Measurements from ENCODE around the gene GAN. TPM values are rescaled to one million over a fixed set of nuclear protein-coding genes. Genes with fewer than 3 reads are reported as not detected.

The GAN gene
- total and polyA plus RNA-seq, 9 of the 15 experiments (the other 6 are each of a cell fraction or from before 2014, with no cell fraction given), result 0.83 to 15.1 (median 5.2) TPM

DNA sequence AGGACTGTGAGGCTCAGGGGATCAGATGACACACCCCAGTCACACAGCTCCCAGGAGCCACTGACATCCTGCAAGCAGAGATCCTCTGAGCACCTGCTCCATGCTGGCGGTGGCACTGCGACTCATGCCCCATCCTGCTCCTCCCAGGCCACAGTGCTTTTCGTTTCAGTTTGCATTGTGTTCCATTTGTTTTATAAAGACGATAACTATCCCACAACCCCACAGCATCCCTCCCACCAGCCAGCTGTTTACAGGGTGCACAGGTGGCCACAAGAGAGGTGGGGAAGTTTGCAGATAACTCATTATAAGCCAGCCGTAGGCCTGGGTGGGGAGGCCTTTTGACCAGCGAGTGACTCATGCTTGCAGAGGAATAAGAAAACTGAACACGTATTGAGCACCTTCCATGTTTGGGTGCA lies 48.1 kb upstream of the GAN start:
- TF ChIP-seq JUND (IDR thresholded peaks at IDR 0.05; ENCODE audit: borderline replicate concordance, low read depth, low read length), result peak; percentile 9; the same call in 1 of the 2 replicates
- no peak for TF ChIP-seq JUND (tag; IDR thresholded peaks at IDR 0.05; ENCODE audit: borderline replicate concordance, low read depth, low read length)
- no peak for TF ChIP-seq MYBL2 (IDR thresholded peaks at IDR 0.05; ENCODE audit: low read depth)
- no peak for TF ChIP-seq MYBL2 (CRISPR knock-in tag; IDR thresholded peaks at IDR 0.05; ENCODE audit: borderline replicate concordance)
- TF ChIP-seq PRPF4 (IDR thresholded peaks at IDR 0.05; ENCODE audit: insufficient read depth, low read depth, low read length, poor library complexity, severe bottlenecking), result no peak
- no peak for TF ChIP-seq ZBTB17 (CRISPR knock-in tag; IDR thresholded peaks at IDR 0.05)
- no peak for TF ChIP-seq STAT5A (IDR thresholded peaks at IDR 0.05; ENCODE audit: borderline replicate concordance, low read length)
- no peak for TF ChIP-seq BRF1 (IDR thresholded peaks at IDR 0.05; ENCODE audit: borderline replicate concordance, extremely low read depth, insufficient read length)
- no peak for TF ChIP-seq ARNT (IDR thresholded peaks at IDR 0.05)
- TF ChIP-seq ZSCAN29 (IDR thresholded peaks at IDR 0.05), result no peak
- no peak for TF ChIP-seq ZC3H4 (CRISPR knock-in tag; IDR thresholded peaks at IDR 0.05; ENCODE audit: borderline replicate concordance)
- TF ChIP-seq ZNF121 (CRISPR knock-in tag; conservative IDR thresholded peaks at IDR 0.05), result no peak
- peak; percentile 32; the same call in 1 of the 2 replicates for TF ChIP-seq TFAP4 (CRISPR knock-in tag; IDR thresholded peaks at IDR 0.05; ENCODE audit: borderline replicate concordance)
- TF ChIP-seq, protein P1, sequence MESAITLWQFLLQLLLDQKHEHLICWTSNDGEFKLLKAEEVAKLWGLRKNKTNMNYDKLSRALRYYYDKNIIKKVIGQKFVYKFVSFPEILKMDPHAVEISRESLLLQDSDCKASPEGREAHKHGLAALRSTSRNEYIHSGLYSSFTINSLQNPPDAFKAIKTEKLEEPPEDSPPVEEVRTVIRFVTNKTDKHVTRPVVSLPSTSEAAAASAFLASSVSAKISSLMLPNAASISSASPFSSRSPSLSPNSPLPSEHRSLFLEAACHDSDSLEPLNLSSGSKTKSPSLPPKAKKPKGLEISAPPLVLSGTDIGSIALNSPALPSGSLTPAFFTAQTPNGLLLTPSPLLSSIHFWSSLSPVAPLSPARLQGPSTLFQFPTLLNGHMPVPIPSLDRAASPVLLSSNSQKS (CRISPR knock-in tag; IDR thresholded peaks at IDR 0.05), result no peak
- DNase-seq (ENCODE audit: extremely low read depth in 1 of 4, low spot score in 3 of 4) (no peak), ATAC-seq (no peak), FAIRE-seq (no peak)
- no peaks in the 10 kb centered on the region for H3K79me2 ChIP-seq (ENCODE audit: control insufficient read depth, insufficient read depth, low read length)
- no peak overlapping the region for H3K9ac ChIP-seq (ENCODE audit: insufficient read depth in 1 of 2, low read depth in 2 of 2, low read length in 2 of 2)
- WGBS (ENCODE audit: insufficient coverage, low coverage, missing lambda C conversion rate), result 2% methylated on average over 7 of the region's 7 CpGs
- no peak overlapping the region for H2AFZ ChIP-seq (ENCODE audit: low read depth, low read length)
- H3K27me3 ChIP-seq (ENCODE audit: control insufficient read depth in 2 of 2, insufficient read depth in 2 of 2, low read length in 2 of 2), result peaks cover 30 to 59% of the 10 kb centered on the region in 2 experiments
- H3K4me1 ChIP-seq (replicated peaks in 1 of 2; ENCODE audit: control insufficient read depth in 2 of 2, insufficient read depth in 2 of 2, low read length in 2 of 2), result no peaks in the 10 kb centered on the region; a peak in 1 of 5 replicates
- no peaks in the 10 kb centered on the region for H4K20me1 ChIP-seq (replicated peaks; ENCODE audit: control insufficient read depth, insufficient read depth, low read length)
- in situ Hi-C loops (cut with MboI) (no loop called here), intact Hi-C loops (cut with micrococcal nuclease) (no loop called here)
- no peak overlapping the region for H3K27ac ChIP-seq (ENCODE audit: extremely low read depth, low read depth, low read length)
- POLR2A ChIA-PET, result no interaction called here
- no peak overlapping the region for H3K4me2 ChIP-seq (ENCODE audit: insufficient read depth, low read length)
- no peak overlapping the region for H3K4me3 ChIP-seq
- H3K9me3 ChIP-seq (replicated peaks; ENCODE audit: control insufficient read depth, insufficient read depth, low read depth, low read length), result no peaks in the 10 kb centered on the region; the same call in 1 of the 2 replicates
- CTCF ChIA-PET (ENCODE audit: low intra/inter-chr PET ratio), result no interaction called here
- no peaks in the 10 kb centered on the region for H3K9me1 ChIP-seq (ENCODE audit: control insufficient read depth, insufficient read depth, low read length)
- H3K36me3 ChIP-seq (ENCODE audit: control insufficient read depth, insufficient read depth, low read length), result no peaks in the 10 kb centered on the region
- BruUV-seq (replicated peaks), result no TSS peak
